GM21576 (cell line): ENCODE results near the gene RALBP1.

Experiments
- ATAC-seq: cut with Tn5 transposase; IDR thresholded peaks from one replicate; pipeline ENCODE4 v1.9.1; 2021; ENCODE audit warnings: mild to moderate bottlenecking, moderate library complexity; ENCODE audit not compliant: unreplicated experiment

Gene RALBP1

GRCh38 chr18:9586814-9587213 is 111.5 kb downstream of the RALBP1 start:
- no peak for ATAC-seq
